ENCODE results near the gene FADS2.

Gene FADS2

DNA sequence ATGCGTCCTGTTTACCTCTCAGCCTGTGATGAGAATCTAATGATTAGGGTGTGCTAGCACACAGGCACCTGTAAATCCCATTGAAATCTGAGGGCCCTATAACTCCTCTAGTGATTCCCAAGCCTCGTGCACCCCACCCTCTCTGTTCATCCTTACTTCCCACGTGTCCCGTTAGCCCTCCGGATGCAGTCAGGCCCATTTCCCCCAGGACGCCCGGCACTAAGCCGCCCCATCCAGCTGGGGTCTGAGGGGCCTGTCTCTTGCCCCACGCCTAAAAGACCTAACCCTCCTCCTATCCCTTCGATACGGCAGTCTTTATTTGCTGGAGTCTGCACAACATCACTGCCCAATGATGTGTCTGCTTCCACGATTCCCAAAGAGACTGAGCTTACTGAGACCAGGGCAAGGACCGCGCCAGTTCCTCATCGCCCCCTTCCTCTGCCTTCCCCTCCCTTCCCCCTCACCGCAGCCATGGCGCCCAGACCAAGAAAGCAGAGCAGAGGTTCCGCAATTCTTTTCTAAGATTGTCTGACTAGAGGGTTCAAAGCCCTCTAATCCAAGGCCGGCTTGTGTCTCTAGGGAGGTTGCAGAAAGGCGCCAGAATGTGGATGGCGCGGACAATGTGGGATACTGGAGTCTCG is 1.1 kb upstream of the FADS2 start:
- no peak for DNase-seq

- DNase-seq, result no peak
Measured at GRCh38 chr11:61828379-61828628, 204 bp downstream of the FADS2 start.

DNA sequence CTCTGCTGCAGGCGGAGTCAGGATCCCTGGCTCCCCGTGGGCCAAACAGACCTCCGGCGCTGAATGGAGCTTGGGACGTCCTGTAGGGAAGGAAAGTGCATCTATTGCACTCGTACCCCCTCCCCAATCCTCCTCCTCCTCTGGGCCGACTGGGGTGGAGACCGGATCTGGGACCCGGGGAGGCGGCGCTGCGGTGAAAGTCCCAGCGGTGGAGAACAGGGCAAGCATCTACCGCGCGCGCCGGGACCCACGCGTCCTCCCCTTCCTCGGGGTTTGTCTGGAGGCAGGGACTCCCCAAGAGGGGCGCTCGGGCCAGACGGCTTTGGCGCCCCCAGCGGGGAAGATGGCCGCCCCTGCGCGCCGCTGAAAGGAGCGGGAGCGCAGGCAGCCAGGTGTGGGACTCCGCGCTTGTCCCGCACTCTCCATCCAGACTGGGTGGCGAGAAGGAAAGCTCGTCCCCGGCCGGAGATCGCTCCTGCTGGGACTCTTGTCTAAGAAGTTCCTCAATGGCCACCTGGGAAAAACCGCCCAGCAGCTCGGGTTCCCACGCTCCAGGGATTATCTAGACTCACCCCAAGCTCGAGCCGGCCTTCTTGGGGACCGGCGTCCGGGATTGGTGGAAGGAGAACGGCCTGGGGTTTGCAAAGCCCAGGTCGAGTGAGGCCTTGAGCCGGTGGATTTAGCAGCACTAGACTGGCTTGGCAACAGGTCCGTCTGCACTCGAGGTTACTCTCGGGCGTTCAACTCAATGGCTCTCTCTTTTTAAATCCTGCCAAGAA is 718 bp downstream of the FADS2 start:
- no peak for DNase-seq

DNA sequence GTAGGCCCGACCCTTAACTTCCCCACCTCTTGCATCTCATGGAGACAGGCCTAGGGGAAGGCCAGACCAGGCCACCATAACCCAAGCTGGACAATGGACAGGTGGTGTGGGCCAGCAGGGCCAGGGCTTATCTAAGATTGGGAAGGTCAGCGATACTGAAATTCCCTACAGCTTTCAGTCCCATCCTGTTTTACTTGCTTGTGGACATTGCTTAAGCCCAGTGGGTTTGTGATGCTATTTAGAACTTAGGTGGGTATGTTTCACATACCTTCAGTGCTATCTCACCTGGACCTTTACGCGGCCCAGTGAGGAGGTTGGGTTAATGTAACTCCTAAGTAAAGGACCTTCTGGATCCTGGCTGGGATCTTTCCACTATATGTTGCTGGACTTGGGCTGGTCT is 1.7 kb downstream of the FADS2 start:
- DNase-seq, result no peak

DNA sequence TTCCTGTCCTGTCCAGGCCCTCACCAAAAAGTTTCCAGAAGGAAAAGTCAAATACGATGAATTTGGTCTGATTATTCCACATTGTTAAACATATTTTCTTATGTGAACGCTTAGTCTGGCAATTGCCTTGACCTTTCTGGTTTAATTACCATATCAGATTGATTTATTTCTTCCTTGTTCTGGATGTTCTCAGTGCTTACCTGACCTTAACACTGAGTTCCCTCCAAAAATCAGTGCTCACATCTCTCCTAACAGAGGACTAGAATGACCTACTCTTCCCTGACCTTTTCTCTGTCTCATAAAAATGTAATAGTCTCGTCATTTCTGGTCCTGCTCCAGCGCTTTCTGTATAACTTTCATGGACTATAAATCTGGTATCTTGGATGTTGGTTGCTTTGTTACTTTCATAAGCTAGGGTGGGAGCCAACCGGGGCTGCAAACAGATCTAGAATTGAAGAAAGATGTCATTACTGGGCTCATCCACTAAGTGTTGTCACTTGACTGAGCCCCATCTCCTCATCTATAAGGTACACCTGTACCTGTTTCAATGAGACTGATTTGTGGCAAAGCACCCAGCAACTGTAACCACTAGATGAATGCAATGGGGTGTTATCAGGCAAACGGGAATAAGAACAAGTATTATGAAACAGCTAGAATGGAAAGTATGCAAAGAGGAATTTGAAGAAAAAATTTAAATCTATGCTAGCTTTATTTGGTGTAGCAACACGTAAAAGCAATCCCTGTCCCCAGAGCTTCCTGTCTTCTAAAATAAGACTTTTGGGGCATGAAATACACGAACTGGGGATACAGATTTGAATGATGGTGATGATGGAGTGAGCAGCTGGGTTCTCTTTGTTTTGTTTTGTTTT is 2.4 kb downstream of the FADS2 start:
- DNase-seq, result no peak

DNA sequence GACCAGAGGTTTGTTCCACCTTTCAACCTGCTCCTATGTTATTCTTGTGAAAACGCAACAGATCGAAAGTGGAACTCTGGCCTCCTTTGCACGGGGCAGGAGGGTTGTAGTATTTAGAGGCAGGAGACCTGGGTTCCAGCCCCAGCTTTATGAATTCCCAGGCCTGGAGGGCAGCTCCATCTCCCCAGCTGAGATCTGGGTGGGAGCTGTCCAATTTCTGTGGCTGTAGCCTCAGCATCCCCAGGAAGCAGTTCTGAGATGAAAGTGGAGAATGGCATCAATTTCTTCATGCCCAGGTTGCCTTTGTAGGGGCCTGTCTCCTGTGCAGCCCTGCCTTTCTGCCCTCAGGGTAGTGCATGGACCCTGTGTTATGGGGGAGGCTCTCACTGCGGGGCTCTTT is 4.1 kb downstream of the FADS2 start:
- DNase-seq, result no peak

- no peak for DNase-seq
Measured at GRCh38 chr11:61832754-61833153, 4.7 kb downstream of the FADS2 start.

DNA sequence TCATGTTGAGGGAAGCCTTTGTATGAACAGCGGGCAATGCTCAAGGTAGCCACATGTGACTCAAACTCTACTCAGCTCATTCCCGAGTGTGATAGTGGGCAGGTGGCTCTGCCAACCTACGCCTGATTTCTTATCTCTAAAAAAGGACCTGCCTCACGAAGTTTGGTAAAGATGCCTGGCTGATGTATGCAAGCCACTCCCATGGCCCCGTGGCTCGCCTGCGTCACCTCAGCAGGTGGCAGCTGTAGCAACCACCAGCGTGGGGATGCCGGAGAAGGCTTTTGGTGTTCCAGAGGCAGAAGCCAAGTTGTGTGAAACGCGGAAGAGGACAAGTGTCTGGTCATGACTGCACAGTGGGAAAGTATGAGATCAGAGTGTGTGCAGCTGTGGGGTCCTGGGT is 5.4 kb downstream of the FADS2 start:
- no peak for DNase-seq

- DNase-seq, result no peak
Measured at GRCh38 chr11:61833926-61834277, 5.8 kb downstream of the FADS2 start.

DNA sequence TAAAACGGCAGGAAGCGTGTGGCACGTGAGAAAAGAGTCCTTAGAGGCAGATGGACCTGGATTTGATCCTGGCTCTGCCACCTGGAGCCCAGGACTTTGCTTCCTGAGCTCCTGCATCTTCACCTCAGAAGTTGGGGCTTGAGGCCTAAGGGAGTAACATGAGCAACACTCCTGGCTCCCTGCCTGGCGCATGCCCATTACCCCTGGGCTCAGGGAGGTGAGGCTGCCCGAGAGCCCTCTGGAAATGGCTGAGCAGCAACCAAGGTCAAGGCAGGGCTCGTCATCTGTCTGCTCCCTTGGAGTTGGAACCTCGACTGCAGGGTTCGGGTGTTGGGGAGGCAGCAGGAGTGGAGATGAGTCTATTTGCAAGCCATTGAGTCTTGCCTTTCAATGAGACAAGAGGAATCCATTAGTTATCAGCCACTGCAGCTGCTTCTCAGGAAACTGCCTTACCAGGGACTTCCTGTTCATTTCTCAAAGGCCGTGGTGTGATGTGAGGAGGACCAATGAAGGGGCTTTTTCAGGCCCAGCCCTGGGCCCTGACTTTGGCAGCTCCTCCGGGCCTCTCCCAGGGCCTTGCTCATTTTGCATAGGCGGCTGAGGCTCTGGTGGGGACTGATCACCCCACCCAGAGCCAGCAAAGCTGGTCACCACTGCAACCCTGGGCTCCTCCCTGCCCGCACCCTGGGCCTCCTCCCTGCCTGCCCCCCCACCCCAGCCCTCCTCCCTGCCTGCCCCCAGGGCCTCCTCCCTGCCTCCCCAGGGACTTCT is 6.4 kb downstream of the FADS2 start:
- no peak for DNase-seq

GRCh38 chr11:61836193-61836592 is 8.1 kb downstream of the FADS2 start:
- no peak for DNase-seq

GRCh38 chr11:61837411-61838005 is 9.4 kb downstream of the FADS2 start:
- DNase-seq, result no peak

GRCh38 chr11:61838501-61838900 is 10.4 kb downstream of the FADS2 start:
- DNase-seq, result no peak

DNA sequence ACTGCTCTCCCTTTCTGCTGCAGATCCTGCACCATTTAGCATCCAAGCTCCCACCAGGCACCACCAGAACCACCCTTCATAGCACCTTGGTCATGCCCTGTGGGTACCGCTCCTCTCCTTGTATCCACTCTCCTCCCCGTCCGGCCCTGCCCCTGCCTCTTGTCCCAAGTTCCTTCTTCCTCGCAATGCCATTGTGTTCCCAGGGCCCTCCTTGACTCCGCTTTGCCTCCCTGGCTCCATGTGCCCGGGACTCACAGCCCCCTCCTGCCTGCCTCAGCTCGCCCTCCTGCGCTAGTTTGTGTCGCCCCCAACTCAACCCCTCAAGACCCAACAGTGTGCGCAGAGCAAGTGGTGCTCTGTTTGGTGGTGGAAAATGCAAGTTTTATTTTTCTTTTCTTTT is 10.8 kb downstream of the FADS2 start:
- no peak for DNase-seq

- no peak for DNase-seq
Measured at GRCh38 chr11:61839742-61840141, 11.6 kb downstream of the FADS2 start.

DNA sequence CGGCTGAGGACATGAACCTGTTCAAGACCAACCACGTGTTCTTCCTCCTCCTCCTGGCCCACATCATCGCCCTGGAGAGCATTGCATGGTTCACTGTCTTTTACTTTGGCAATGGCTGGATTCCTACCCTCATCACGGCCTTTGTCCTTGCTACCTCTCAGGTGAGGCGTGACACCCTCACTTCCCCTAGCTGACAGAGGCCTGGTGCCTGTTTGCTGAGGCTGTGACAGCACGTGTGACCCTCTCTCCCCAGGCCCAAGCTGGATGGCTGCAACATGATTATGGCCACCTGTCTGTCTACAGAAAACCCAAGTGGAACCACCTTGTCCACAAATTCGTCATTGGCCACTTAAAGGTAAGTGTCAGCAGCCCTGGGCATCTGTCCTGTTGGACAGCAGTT is 12.3 kb downstream of the FADS2 start:
- DNase-seq, result no peak

DNA sequence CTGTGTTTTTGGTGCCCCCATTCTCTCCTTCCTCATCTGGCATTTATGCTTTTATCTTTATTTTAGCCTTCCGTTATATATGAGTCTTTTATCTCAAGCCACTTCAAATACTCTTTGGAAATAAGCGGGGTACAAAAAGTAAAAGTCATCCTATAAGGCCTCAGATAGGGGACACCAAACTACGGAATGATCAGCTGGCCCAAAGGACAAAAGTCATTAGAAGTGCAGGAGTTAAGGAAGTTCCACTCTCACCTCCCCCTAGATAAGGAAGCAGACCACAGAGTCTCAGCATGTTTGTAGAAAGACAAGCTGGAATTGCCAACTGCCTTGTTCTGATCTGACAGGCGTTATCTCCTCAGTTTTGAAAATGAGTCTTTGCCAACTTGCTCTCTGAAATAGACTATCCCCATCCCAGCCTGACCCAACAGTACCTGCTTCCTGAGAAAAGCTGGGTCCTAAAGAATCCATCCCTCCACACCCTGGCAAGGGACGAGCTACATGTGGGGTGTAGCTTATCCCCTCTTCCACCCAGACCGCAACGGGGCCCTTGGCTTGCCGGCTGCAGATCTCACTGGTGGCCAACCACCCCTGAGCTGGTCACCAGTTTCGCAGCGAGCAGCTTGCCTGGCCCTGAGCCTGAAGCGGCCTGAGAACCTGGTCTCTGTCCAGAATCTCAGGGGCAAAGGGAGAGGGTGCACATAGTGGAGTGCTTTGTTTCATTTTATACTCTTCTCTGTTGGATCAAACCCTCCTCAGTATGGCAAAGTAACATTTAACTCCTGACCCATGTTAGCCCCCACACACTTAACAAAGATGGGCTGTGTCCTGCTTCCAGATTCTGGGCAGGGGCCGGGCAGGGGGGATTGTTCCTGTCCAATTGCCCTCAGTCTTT is 13.8 kb downstream of the FADS2 start:
- no peak for DNase-seq

DNA sequence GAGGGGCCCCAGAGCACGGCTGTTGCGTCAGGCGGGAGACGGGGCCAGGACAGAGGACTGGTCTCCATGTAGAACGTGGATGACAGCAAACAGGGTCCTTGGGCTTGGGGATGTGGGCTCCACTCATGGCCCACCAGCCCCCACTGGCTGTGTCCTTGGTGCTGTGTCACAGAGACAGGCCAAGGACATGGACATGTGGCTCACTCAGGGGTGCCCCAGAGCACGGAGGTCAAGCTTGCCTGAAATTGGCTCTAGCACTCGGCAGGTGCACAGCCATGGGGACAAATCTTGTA is 14.4 kb downstream of the FADS2 start:
- DNase-seq, result no peak

GRCh38 chr11:61844909-61845565 is 16.9 kb downstream of the FADS2 start:
- no peak for DNase-seq

GRCh38 chr11:61846362-61847020 is 18.4 kb downstream of the FADS2 start:
- DNase-seq, result no peak
